ENCODE measurements around the gene ADAM23.
A peak's percentile ranks its signal among the peaks of the same experiment; 100 is the strongest.

The ADAM23 gene

GRCh38 chr2:206543073-206543472 is 99.7 kb downstream of the ADAM23 start:
- in situ Hi-C loops (cut with MboI; ENCODE audit: low pct_unique_long_range_greater_than_20kb, low sequenced_read_pairs) = no loop called here

GRCh38 chr2:206548383-206548782 is 105.1 kb downstream of the ADAM23 start:
- in situ Hi-C loops (cut with MboI; ENCODE audit: low pct_unique_long_range_greater_than_20kb, low sequenced_read_pairs) = no loop called here
- DNase-seq = no peak

More at GRCh38 chr2:206543073-206543472, 99.7 kb downstream of the ADAM23 start:
- no peak for DNase-seq

- in situ Hi-C loops (cut with MboI; ENCODE audit: low pct_unique_long_range_greater_than_20kb, low sequenced_read_pairs) = no loop called here
Measured at GRCh38 chr2:206555721-206556120, 112.4 kb downstream of the ADAM23 start.

GRCh38 chr2:206556357-206556949 is 113.1 kb downstream of the ADAM23 start:
- DNase-seq = peak; percentile 53

More at GRCh38 chr2:206555721-206556120, 112.4 kb downstream of the ADAM23 start:
- no peak for DNase-seq

GRCh38 chr2:206557321-206557720 is 114.0 kb downstream of the ADAM23 start:
- no peak for DNase-seq
- in situ Hi-C loops (cut with MboI; ENCODE audit: low pct_unique_long_range_greater_than_20kb, low sequenced_read_pairs) = no loop called here

More at GRCh38 chr2:206556357-206556949, 113.1 kb downstream of the ADAM23 start:
- in situ Hi-C loops (cut with MboI; ENCODE audit: low pct_unique_long_range_greater_than_20kb, low sequenced_read_pairs) = no loop called here

GRCh38 chr2:206558492-206558891 is 115.2 kb downstream of the ADAM23 start:
- in situ Hi-C loops (cut with MboI; ENCODE audit: low pct_unique_long_range_greater_than_20kb, low sequenced_read_pairs) = no loop called here
- DNase-seq = no peak

- in situ Hi-C loops (cut with MboI; ENCODE audit: low pct_unique_long_range_greater_than_20kb, low sequenced_read_pairs) = no loop called here
- no peak for DNase-seq
Measured at GRCh38 chr2:206561962-206562361, 118.6 kb downstream of the ADAM23 start.

GRCh38 chr2:206562375-206562774 is 119.0 kb downstream of the ADAM23 start:
- in situ Hi-C loops (cut with MboI; ENCODE audit: low pct_unique_long_range_greater_than_20kb, low sequenced_read_pairs) = no loop called here
- no peak for DNase-seq

- no peak for DNase-seq
- in situ Hi-C loops (cut with MboI; ENCODE audit: low pct_unique_long_range_greater_than_20kb, low sequenced_read_pairs) = no loop called here
Measured at GRCh38 chr2:206563374-206563773, 120.0 kb downstream of the ADAM23 start.

GRCh38 chr2:206565666-206566065 is 122.3 kb downstream of the ADAM23 start:
- DNase-seq = no peak
- in situ Hi-C loops (cut with MboI; ENCODE audit: low pct_unique_long_range_greater_than_20kb, low sequenced_read_pairs) = no loop called here

GRCh38 chr2:206569470-206569869 is 126.1 kb downstream of the ADAM23 start:
- no peak for DNase-seq
- in situ Hi-C loops (cut with MboI; ENCODE audit: low pct_unique_long_range_greater_than_20kb, low sequenced_read_pairs) = no loop called here

- in situ Hi-C loops (cut with MboI; ENCODE audit: low pct_unique_long_range_greater_than_20kb, low sequenced_read_pairs) = no loop called here
- no peak for DNase-seq
Measured at GRCh38 chr2:206570199-206570598, 126.9 kb downstream of the ADAM23 start.

- in situ Hi-C loops (cut with MboI; ENCODE audit: low pct_unique_long_range_greater_than_20kb, low sequenced_read_pairs) = no loop called here
- DNase-seq = no peak
Measured at GRCh38 chr2:206572725-206573124, 129.4 kb downstream of the ADAM23 start.

- DNase-seq = no peak
- in situ Hi-C loops (cut with MboI; ENCODE audit: low pct_unique_long_range_greater_than_20kb, low sequenced_read_pairs) = no loop called here
Measured at GRCh38 chr2:206573793-206574192, 130.5 kb downstream of the ADAM23 start.

- DNase-seq = no peak
- in situ Hi-C loops (cut with MboI; ENCODE audit: low pct_unique_long_range_greater_than_20kb, low sequenced_read_pairs) = no loop called here
Measured at GRCh38 chr2:206584323-206585116, 141.2 kb downstream of the ADAM23 start.

- no peak for DNase-seq
- in situ Hi-C loops (cut with MboI; ENCODE audit: low pct_unique_long_range_greater_than_20kb, low sequenced_read_pairs) = no loop called here
Measured at GRCh38 chr2:206585335-206585734, 142.0 kb downstream of the ADAM23 start.

- no peak for DNase-seq
- in situ Hi-C loops (cut with MboI; ENCODE audit: low pct_unique_long_range_greater_than_20kb, low sequenced_read_pairs) = no loop called here
Measured at GRCh38 chr2:206586609-206587008, 143.3 kb downstream of the ADAM23 start.

GRCh38 chr2:206597717-206598218 is 154.4 kb downstream of the ADAM23 start:
- in situ Hi-C loops (cut with MboI; ENCODE audit: low pct_unique_long_range_greater_than_20kb, low sequenced_read_pairs) = no loop called here
- no peak for DNase-seq

GRCh38 chr2:206603243-206603642 is 159.9 kb downstream of the ADAM23 start:
- DNase-seq = no peak

GRCh38 chr2:206610451-206610850 is 167.1 kb downstream of the ADAM23 start:
- in situ Hi-C loops (cut with MboI; ENCODE audit: low pct_unique_long_range_greater_than_20kb, low sequenced_read_pairs) = no loop called here
- no peak for DNase-seq

More at GRCh38 chr2:206603243-206603642, 159.9 kb downstream of the ADAM23 start:
- in situ Hi-C loops (cut with MboI; ENCODE audit: low pct_unique_long_range_greater_than_20kb, low sequenced_read_pairs) = no loop called here
